H1 (cell line): Measurements from ENCODE around the gene LTB4R. TPM values are rescaled to one million over a fixed set of nuclear protein-coding genes. Genes with fewer than 3 reads are reported as not detected.

Experiments
- CTCF ChIA-PET: fragments of 300-600 bp; sonication (Branson Sonifier 250); formaldehyde crosslinking; loops from one replicate; lab custom pipeline; 2021; ENCODE audit not compliant: partially characterized antibody; lab: Charles Lee
- POLR2A ChIA-PET: fragments of 300-600 bp; sonication (Branson Sonifier 250); formaldehyde crosslinking; loops from one replicate; lab custom pipeline; 2021; ENCODE audit warnings: inconsistent platforms; ENCODE audit not compliant: partially characterized antibody; lab: Charles Lee
- DNase-seq, 2 experiments: peaks; one replicate each; pipeline versions ENCODE4 v3.0.0 to v3.0.0-alpha.2; 2010 to 2022; ENCODE audit warnings: low spot score in 2 of 2, low read depth in 1 of 2, mixed read lengths in 1 of 2
- FAIRE-seq: peaks from 2 replicates; lab custom pipeline; 2011; peaks lifted over from hg19 to GRCh38; lab: Jason Lieb, UNC
- H2AFZ ChIP-seq: 2 replicates; pipeline ENCODE4 v1.8.1; 2012; ENCODE audit warnings: low read length, inconsistent platforms
- H2AK5ac ChIP-seq: 2 replicates; pipeline ENCODE4 v1.6.1; 2013; ENCODE audit warnings: low read depth, low read length
- H2BK120ac ChIP-seq: replicated peaks from 2 replicates; pipeline ENCODE3; 2013; ENCODE audit warnings: low read depth, low read length, inconsistent platforms
- H2BK12ac ChIP-seq: 2 replicates; pipeline ENCODE4 v1.6.1; 2013; ENCODE audit warnings: low read depth, low read length
- H2BK15ac ChIP-seq: 2 replicates; pipeline ENCODE4 v1.6.1; 2013; ENCODE audit warnings: low read length
- H2BK20ac ChIP-seq: 2 replicates; pipeline ENCODE4 v1.6.1; 2013; ENCODE audit warnings: low read length
- H2BK5ac ChIP-seq: 2 replicates; pipeline ENCODE4 v1.6.1; 2013; ENCODE audit warnings: low read depth, low read length
- H3K14ac ChIP-seq: 2 replicates; pipeline ENCODE4 v1.6.1; 2013; ENCODE audit warnings: inconsistent platforms; ENCODE audit not compliant: insufficient read length
- H3K18ac ChIP-seq: 2 replicates; pipeline ENCODE4 v1.6.1; 2013; ENCODE audit warnings: low read length; ENCODE audit errors: extremely low read depth
- H3K23ac ChIP-seq: 2 replicates; pipeline ENCODE4 v1.6.1; 2013; ENCODE audit warnings: inconsistent platforms; ENCODE audit not compliant: insufficient read length
- H3K23me2 ChIP-seq: 2 replicates; pipeline ENCODE4 v1.6.1; 2013; ENCODE audit warnings: low read depth, low read length
- H3K27ac ChIP-seq: 2 replicates; pipeline ENCODE4 v1.6.1; 2011; ENCODE audit warnings: low read depth, low read length, inconsistent platforms
- H3K27me3 ChIP-seq, 4 experiments: replicated peaks in 1 of 4; 1 replicate in 1 of 4; 2 replicates in 3 of 4; pipeline versions ENCODE4 v1.6.1 to v1.8.1; 2011 to 2013; ENCODE audit warnings: low read length in 3 of 4, mild to moderate bottlenecking in 3 of 4, inconsistent platforms in 2 of 4, mixed read lengths in 2 of 4, moderate library complexity in 1 of 4; ENCODE audit not compliant: control insufficient read depth in 3 of 4, insufficient read depth in 3 of 4; ENCODE audit errors: extremely low read depth in 1 of 4
- H3K36me3 ChIP-seq, 4 experiments: 2 replicates each; pipeline versions ENCODE4 v1.6.1 to v1.8.1; 2011 to 2013; ENCODE audit warnings: mild to moderate bottlenecking in 4 of 4, low read length in 3 of 4, moderate library complexity in 2 of 4, control low read depth in 1 of 4, inconsistent platforms in 1 of 4; ENCODE audit not compliant: insufficient read depth in 4 of 4, control insufficient read depth in 2 of 4
- H3K4ac ChIP-seq: replicated peaks from 2 replicates; pipeline ENCODE3; 2013; ENCODE audit warnings: low read length, low read depth, mixed read lengths, inconsistent platforms; ENCODE audit not compliant: insufficient read length
- H3K4me1 ChIP-seq, 4 experiments: replicated peaks in 1 of 4; 1 replicate in 1 of 4; 2 replicates in 3 of 4; pipeline versions ENCODE4 v1.6.1 to v1.8.1; 2011 to 2013; ENCODE audit warnings: low read length in 3 of 4, inconsistent platforms in 2 of 4, mixed read lengths in 1 of 4; ENCODE audit not compliant: insufficient read depth in 4 of 4, control insufficient read depth in 3 of 4
- H3K4me2 ChIP-seq, 2 experiments: 2 replicates each; pipeline versions ENCODE4 v1.6.1 to v1.8.1; 2011 to 2013; ENCODE audit warnings: low read depth in 2 of 2, low read length in 2 of 2, control low read depth in 1 of 2, inconsistent platforms in 1 of 2, mild to moderate bottlenecking in 1 of 2; ENCODE audit not compliant: insufficient read depth in 1 of 2
- H3K4me3 ChIP-seq, 4 experiments: fragments of 200-600, 300-600 bp in 1 of 4; sonication (generic), shearing (Covaris generic), sonication (Bioruptor Twin) in 1 of 4; 2 replicates each; pipeline versions ENCODE4 v1.5.1 to v1.8.1; 2011 to 2016; ENCODE audit warnings: low read length in 4 of 4, low read depth in 3 of 4, control low read depth in 2 of 4, inconsistent platforms in 2 of 4, mild to moderate bottlenecking in 2 of 4, mixed read lengths in 1 of 4, moderate library complexity in 1 of 4; ENCODE audit not compliant: insufficient read depth in 2 of 4; ENCODE audit errors: extremely low read depth in 1 of 4
- H3K56ac ChIP-seq: replicated peaks from 2 replicates; pipeline ENCODE3; 2013; ENCODE audit warnings: low read depth, mild to moderate bottlenecking, mixed read lengths, low read length, inconsistent platforms; ENCODE audit not compliant: insufficient read length
- H3K79me1 ChIP-seq: 2 replicates; pipeline ENCODE4 v1.6.1; 2013; ENCODE audit warnings: low read depth, low read length, control low read depth
- H3K79me2 ChIP-seq, 2 experiments: 2 replicates each; pipeline versions ENCODE4 v1.6.1 to v1.8.1; 2012 to 2013; ENCODE audit warnings: low read length in 2 of 2, mild to moderate bottlenecking in 2 of 2, inconsistent platforms in 1 of 2; ENCODE audit not compliant: insufficient read depth in 2 of 2, control insufficient read depth in 1 of 2
- H3K9ac ChIP-seq, 4 experiments: replicated peaks in 1 of 4; 1 replicate in 1 of 4; 2 replicates in 3 of 4; pipeline versions ENCODE4 v1.6.1 to v1.8.1; 2011 to 2013; ENCODE audit warnings: low read depth in 3 of 4, low read length in 3 of 4, control low read depth in 2 of 4, mild to moderate bottlenecking in 2 of 4, moderate library complexity in 2 of 4, inconsistent platforms in 1 of 4; ENCODE audit errors: extremely low read depth in 1 of 4
- H3K9me3 ChIP-seq, 2 experiments: 2 replicates each; pipeline versions ENCODE4 v1.6.1 to v1.8.1; 2012 to 2013; ENCODE audit warnings: mild to moderate bottlenecking in 2 of 2, moderate library complexity in 2 of 2, control low read depth in 1 of 2, inconsistent platforms in 1 of 2, low read depth in 1 of 2, low read length in 1 of 2, mixed read lengths in 1 of 2; ENCODE audit not compliant: insufficient read depth in 2 of 2
- H4K20me1 ChIP-seq, 2 experiments: replicated peaks in 1 of 2; 2 replicates each; pipeline versions ENCODE3 to v1.8.1; 2011 to 2013; ENCODE audit warnings: inconsistent platforms in 2 of 2, low read length in 2 of 2, mild to moderate bottlenecking in 1 of 2; ENCODE audit not compliant: insufficient read depth in 2 of 2, control insufficient read depth in 1 of 2
- H4K5ac ChIP-seq: 2 replicates; pipeline ENCODE4 v1.6.1; 2013; ENCODE audit warnings: low read length, low read depth, mixed read lengths, inconsistent platforms; ENCODE audit not compliant: insufficient read length
- H4K8ac ChIP-seq: 2 replicates; pipeline ENCODE4 v1.8.0; 2013; ENCODE audit warnings: mild to moderate bottlenecking, moderate library complexity, low read length, inconsistent platforms; ENCODE audit not compliant: insufficient read depth; ENCODE audit errors: extremely low read depth
- H4K91ac ChIP-seq: replicated peaks from 2 replicates; pipeline ENCODE3; 2013; ENCODE audit warnings: low read length, mixed read lengths, inconsistent platforms; ENCODE audit not compliant: insufficient read length
- CBX5 ChIP-seq: fragments of 300-800, 300-1000 bp; sonication (generic); IDR thresholded peaks from 2 replicates; pipeline ENCODE4 v1.7.1; 2016; ENCODE audit warnings: antibody characterized with exemption, low read length, low read depth
- GABPA ChIP-seq: IDR thresholded peaks from 2 replicates; pipeline ENCODE4 v1.6.1; 2011; ENCODE audit warnings: mild to moderate bottlenecking, low read length, moderate library complexity, borderline replicate concordance; ENCODE audit not compliant: insufficient read depth
- RFX5 ChIP-seq: IDR thresholded peaks from 2 replicates; pipeline ENCODE4 v1.6.1; 2011; ENCODE audit warnings: low read depth, low read length, improper control_type of control experiment, borderline replicate concordance
- SAP30 ChIP-seq: fragments of 300-600 bp; sonication (generic); IDR thresholded peaks from 2 replicates; pipeline ENCODE4 v1.7.1; 2012; ENCODE audit warnings: low read length, moderate library complexity, mild to moderate bottlenecking, inconsistent platforms; ENCODE audit not compliant: insufficient read depth, insufficient replicate concordance
- TAF7 ChIP-seq: optimal IDR thresholded peaks from 2 replicates; pipeline ENCODE3; 2011; ENCODE audit warnings: low read depth, mild to moderate bottlenecking, inconsistent platforms, low read length, moderate library complexity, borderline replicate concordance
- WGBS, 2 experiments: shearing (Covaris generic) in 1 of 2; methylation state at CpG; one replicate each; pipeline versions ENCODE4 v1.1.6 to v1.1.7; 2013 to 2015; ENCODE audit warnings: low lambda C conversion rate in 2 of 2, mixed read lengths in 2 of 2, inconsistent platforms in 1 of 2, low coverage in 1 of 2, missing lambda C conversion rate in 1 of 2; ENCODE audit not compliant: insufficient replicate concordance in 2 of 2, insufficient coverage in 1 of 2, insufficient read length in 1 of 2; ENCODE audit errors: extremely low coverage in 1 of 2, missing lambda C conversion rate in 1 of 2; 5-methylcytosine and 5-hydroxymethylcytosine counted together
- polyA plus RNA-seq, 7 experiments: library from polyadenylated mRNA; depleted of rRNA in 3 of 7; stranded (reverse) in 5 of 7; unstranded in 2 of 7; fragments of >200 nt in 5 of 7; fragments of 200-250 nt in 2 of 7; gene quantifications; 1 replicate in 5 of 7; 2 replicates in 1 of 7; 4 replicates in 1 of 7; pipeline versions ENCODE4 v1.2.1 to v1.2.3, GENCODE V29; 2011 to 2013; ENCODE audit warnings: missing spikeins in 2 of 7, mixed read lengths in 2 of 7
- total RNA-seq: library from RNA; stranded (reverse); fragmentation: NEBNext Ultra II Directional; extraction: Animal tissue kit (Norgen Biotek cat#: 25700); gene quantifications from 2 replicates; pipeline ENCODE4 v1.2.1, GENCODE V29; 2021
- TF ChIP-seq, protein P1 (sequence below): IDR thresholded peaks from 2 replicates; pipeline ENCODE4 v1.6.1; 2012; ENCODE audit warnings: inconsistent platforms

LTB4R gene
- total and polyA plus RNA-seq, 2 of the 8 experiments (the other 6 are each of a cell fraction or from before 2014, with no cell fraction given), result 4.1 to 6.7 TPM

DNA sequence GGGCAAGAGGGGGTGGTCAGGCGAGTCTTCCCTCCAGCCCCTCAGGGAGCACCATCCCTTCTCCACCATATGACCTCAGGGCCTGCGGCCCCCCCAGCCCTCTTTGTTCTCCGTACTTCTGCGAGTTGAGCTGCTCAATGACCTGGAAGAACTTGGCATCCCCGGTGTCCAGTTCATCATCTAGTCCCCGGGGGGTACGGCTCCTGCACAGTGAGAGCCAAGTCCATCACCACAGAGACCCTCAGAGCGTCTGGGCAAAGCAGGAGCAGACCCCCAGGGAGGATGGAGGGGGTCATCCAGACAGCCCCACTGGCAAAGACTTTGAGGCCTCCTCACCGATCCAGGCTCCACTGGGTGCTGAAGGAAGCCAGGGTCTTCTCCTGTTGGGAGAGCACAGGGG, 14.7 kb downstream of the LTB4R start:
- POLR2A ChIA-PET, result interaction anchor here (0.6 to 1.4 kb wide), 2 partner anchors 12 to 84 kb away, joined by 3 read pairs; partner anchors contain the start of gene TINF2
- H3K14ac ChIP-seq, result no peak overlapping the region

More for the DNA sequence above, 14.7 kb downstream of the LTB4R start:
- Histone ChIP-seq H3K56ac (no peak overlapping the region), H3K4ac (no peak overlapping the region), H3K79me2 (no peaks in the 10 kb centered on the region), H2BK12ac (no peak overlapping the region), H2BK5ac (no peak overlapping the region), H3K4me2 (no peak overlapping the region), H3K27ac (no peak overlapping the region), H4K20me1 (no peaks in the 10 kb centered on the region), H3K4me3 (no peak overlapping the region), H2AK5ac (no peak overlapping the region), H3K27me3 (peaks cover 0 to 32% (median 11%) of the 10 kb centered on the region in 4 experiments; a peak in 5 of 7 replicates), H3K23ac (no peak overlapping the region), H4K91ac (no peak overlapping the region), H3K9ac (no peak overlapping the region), H3K18ac (no peak overlapping the region), H2BK15ac (no peak overlapping the region), H2BK120ac (no peak overlapping the region), H3K23me2 (no peaks in the 10 kb centered on the region; the same call in 1 of the 2 replicates), H3K79me1 (no peaks in the 10 kb centered on the region), H4K5ac (no peak overlapping the region), H3K36me3 (no peaks in the 10 kb centered on the region), H3K9me3 (no peaks in the 10 kb centered on the region), H2BK20ac (no peak overlapping the region), H2AFZ (no peak overlapping the region)
- DNase-seq, result no peak
- no peak for FAIRE-seq
- CTCF ChIA-PET, result interaction anchor here (1.2 to 27.8 kb wide), 4 partner anchors 11 to 102 kb away, joined by 3 to 664 read pairs (median 89); partner anchors contain the start of genes CBLN3, CIDEB, KHNYN and LTB4R
- WGBS, 2 experiments, result 87% methylated on average over 9 of the region's 9 CpGs; no CpG with 5 or more reads in 1 of the 2 experiments
- TF ChIP-seq GABPA (no peak), RFX5 (no peak), CBX5 (no peak), TAF7 (no peak), SAP30 (no peak)
- TF ChIP-seq, protein P1, sequence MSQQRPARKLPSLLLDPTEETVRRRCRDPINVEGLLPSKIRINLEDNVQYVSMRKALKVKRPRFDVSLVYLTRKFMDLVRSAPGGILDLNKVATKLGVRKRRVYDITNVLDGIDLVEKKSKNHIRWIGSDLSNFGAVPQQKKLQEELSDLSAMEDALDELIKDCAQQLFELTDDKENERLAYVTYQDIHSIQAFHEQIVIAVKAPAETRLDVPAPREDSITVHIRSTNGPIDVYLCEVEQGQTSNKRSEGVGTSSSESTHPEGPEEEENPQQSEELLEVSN, result no peak
- TF ChIP-seq, all 59 proteins: peak for 0
- no peak overlapping the region for H4K8ac ChIP-seq
- no peaks in the 10 kb centered on the region for H3K4me1 ChIP-seq
